SKM-1 (cell line): Measurements from ENCODE around the gene PLXNB3.
"Not testable (repeated sequence)": the region's sequence is repeated elsewhere in the genome, so short reads cannot be mapped to it uniquely, and the experiment has no call there.

ENCODE experiments used
- DNase-seq: peaks from one replicate; lab custom pipeline; 2025; ENCODE audit not compliant: unreplicated experiment; lab: John Stamatoyannopoulos, UW

The PLXNB3 gene

DNA sequence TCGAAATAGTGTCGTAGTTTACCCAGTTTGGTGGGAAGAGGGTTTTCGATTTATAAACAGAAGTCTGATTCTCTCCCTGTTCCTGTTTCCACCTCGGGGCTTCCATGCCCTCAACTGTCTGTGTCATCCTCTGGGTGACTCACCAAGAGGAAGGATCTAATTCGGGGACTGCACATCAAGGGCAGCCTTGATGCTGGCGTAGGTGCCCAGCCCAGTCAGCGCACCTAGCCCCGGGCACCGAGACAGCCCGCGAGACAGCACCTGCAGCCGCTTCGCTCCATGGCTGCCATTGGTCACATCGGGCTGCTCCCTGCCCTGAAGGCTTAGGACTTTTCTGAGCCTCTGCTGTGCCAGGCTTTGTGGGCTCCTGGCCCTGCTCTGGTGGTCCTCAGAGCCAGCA, 31.6 kb upstream of the PLXNB3 start:
- no peak for DNase-seq

DNA sequence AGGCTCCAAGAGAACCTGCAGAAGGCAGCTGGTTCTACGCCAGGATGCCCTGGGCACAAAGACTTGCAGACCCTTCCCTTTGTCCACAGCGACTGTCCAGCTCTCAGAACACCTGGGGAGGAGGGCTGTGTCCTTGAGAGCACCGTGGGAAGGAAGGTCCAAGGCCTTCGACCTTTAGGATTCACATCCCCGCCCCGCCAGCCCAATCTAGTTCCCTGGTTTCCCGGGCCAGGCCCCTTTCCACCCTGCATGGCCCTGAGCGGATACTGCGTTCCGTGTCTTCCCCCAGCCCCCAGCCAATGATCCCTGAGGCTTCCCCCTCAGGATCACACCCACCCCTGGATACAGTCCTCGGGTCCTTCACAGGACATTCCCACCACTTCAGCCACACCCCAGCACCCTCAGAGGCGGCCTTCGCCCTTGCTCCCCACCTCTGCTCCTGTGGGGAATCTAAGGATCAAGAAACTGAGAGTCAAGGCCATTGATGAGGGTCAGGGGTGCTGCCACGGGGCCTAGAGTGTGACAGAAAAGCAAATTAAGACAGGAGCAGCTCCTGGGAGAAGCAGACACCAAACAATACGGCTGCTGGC, 30.3 kb upstream of the PLXNB3 start:
- DNase-seq = no peak

DNA sequence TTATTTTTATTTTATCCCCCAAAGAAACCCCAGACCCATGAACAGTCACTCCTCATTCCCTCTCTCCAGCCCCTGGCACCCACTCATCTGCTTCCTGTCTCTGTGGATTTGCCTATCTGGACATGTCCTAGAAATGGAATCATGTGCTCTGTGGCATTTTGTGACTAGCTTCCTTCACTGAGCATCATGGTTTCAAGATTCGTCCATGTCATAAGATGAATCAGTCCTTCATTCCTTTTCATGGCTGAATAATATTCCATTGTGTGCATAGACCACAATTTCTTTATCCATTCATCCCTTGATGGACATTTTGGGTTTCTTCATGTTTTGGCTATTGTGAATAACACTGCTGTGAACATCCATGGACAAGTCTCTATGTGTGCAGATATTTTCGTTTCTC, 29.2 kb upstream of the PLXNB3 start:
- DNase-seq = no peak

DNA sequence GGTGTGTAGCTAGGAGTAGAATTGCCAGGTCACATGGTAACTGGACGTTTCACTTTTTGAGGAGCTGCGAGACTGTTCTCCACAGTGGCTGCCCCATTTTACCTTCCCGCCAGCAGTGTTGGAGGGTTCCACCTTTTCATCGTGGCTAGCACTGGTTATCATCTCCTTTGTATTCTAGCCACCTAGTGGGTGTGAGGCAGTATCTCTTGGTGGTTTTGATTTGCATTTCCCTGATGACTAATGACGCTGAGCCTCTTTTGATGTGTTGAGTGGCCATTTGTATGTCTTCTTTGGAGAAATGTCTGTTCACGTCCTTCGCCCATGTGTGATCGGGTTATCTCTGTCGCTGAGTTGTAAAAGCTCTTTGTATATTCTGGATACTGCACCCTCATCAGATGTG, 28.8 kb upstream of the PLXNB3 start:
- DNase-seq = no peak

DNA sequence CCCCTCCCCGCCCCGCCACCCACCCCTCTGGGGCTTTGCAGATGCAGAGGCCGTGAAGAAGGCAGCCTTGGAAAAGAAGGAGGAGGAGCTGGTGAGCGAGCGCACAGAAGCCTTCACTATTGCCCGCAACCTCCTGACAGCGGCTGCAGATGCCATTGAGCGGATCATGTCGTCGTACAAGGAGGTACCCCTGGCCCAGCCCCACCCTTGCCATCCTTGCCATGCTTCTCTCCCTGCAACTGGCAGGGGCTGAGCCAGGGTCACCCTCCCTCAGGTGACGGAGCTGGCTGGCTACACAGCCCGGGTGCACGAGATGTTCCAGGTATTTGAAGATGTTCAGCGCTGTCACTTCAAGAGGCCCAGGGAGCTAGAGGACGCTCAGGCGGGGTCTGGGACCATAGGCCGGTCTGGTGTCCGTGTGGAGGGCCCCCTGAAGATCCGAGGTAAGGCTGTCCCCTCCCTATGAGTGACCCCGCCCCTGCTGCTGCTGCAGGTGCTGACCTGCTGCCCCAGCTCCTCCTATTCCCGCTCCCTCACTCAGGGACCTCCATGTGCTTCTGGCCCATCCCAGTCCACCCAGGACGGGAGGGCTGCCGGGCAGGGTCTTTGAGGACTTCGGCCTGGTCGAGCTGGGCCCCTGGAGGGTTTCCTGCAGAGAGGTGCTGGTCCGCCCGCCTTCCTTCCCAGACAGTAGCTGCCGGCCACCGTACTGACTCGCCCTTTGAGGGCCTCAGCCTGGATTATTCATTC, 27.8 kb upstream of the PLXNB3 start:
- DNase-seq = no peak

DNA sequence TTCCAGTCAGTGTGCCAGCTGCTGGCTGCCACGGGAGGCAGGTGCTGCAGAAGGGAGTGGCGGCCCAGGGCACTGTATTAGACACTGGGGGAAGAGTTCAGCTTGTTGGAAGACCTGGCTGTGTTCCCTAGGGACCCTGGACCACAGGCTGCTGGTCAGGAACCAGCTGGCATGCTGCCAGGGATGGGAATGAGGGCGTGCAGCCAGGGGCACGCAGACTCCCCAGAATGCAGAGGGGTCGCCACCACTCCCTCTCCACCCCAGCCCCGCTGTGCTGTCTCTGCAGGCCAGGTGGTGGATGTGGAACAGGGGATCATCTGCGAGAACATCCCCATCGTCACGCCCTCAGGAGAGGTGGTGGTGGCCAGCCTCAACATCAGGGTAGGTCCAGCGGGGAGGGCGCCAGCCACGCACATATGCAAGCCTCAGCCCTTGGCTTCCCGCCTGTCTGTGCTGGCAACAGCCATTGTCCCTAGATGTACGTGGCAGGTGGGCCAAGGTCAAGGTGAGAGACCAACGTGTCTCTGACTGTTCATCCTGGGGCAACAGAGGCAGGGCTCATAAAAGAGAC, 27.1 kb upstream of the PLXNB3 start:
- DNase-seq = no peak

DNA sequence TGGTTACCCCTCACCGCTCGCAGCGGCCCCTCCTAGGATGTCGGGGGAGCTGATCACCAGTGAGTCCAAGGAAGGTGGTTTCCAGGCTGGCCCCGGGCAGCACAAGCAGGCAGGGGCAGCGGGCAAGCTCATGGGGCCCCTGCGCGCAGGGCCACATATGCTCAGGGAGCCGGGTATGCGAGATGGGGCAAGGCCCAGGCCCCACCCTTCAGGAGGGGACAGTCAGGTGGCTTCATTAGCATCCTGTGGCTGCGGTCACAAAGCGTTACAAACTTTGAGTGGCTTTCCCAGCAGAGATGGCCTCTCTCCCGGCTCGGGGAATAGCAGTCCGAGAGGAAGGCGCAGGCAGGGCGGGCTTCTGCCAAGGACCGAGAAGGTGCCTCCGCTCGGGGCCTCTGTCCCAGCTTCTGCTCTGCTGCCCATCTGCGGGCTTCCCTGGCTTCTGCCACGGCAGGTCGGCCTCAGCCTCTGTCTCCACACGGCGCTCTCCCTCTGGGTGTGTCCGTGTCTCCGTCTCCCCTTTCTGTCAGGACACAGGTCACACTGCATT, 25.9 kb upstream of the PLXNB3 start:
- DNase-seq = no peak

DNA sequence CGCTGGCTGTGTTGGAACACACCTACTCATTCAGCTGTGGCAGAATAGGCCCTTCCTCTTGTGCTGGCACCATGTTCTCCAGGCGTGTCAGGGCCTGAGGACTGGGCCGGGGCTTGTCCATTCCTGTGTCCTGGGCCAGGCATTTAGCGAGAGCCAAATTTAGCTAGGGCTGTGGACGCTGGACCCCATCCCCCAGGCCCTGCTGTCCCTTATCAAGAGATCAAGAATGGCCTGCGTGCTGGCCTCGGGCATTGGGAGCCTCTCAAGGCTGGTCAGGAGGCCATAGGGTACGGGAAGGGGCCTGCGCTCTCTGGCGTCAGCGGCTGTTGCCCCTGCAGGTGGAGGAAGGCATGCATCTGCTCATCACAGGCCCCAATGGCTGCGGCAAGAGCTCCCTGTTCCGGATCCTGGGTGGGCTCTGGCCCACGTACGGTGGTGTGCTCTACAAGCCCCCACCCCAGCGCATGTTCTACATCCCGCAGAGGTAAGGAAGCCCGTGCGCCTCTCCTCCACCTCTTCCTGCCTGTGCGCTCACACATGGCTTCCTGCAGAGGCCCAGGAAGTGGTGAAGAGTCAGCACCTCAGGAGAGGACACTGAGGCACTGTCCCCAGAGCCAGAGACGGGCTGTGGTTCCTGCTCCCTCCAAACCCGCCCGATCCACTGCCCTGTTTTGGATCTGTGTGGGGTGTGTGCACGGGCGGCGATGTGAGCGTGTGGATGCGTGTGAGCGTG, 24.1 kb upstream of the PLXNB3 start:
- no peak for DNase-seq

DNA sequence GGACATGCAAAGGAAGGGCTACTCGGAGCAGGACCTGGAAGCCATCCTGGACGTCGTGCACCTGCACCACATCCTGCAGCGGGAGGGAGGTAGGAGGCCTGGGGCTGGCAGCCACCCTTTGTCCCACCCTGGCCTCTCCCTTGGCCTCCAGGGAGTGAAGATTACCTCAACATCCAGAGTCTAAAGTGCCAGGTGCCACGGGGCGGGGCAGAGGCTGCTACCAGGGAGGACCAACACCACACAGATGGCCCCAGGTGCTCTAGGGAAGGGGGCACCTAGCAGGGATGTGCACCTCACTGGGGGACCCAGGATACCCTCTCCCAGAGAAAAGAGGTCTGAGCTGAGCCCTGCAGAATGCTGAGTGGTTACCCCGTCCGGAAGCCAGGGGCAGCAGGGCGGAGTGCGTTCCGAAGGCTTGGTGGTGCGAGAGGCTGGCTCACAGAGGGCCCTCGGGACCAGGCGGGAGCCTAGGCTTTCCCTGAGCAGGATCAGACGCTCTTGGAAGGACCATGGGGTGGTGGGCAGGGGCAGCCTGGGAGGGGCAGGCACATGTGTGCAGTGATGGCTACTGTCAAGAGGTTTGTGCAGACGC, 23.3 kb upstream of the PLXNB3 start:
- DNase-seq = no peak

DNA sequence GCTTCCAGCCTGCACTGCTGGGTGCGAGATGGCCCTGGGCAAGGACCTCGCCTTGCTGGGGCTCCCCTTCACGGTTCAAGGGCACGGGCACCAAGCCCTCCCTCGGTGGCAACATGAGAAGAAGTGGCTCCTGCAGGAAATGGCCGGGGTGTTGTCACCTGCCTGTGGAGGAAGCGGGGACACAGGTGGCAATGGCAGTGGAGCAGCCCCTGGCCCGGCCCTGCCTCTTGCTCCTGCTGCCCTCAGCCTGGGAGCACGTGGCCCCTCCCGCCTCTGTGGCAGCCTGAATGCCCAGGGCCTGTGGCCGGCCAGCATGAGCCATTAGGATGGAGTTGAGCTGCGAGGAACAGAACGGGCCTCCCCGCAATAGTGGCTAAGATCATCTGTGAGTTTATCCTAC, 22.6 kb upstream of the PLXNB3 start:
- no peak for DNase-seq

DNA sequence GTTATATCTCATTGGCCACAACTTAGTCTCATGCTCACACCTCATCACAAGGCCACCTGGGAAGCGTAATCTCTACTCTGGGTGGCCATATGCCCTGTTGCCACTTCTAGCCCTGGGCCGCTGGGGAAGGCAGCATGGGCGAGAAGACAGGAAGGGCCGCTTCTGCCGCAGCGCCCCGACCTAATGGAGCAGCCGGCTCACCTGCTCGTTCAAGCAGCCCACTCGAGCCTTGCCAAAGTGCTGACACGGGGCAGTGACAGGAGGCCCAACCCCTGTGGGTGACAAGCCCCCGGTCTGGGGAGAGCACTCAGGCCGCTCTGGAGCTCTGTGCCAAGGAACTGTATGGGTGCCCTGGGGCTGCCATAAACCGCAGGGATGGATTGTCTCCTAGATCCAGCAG, 21.9 kb upstream of the PLXNB3 start:
- DNase-seq = not testable (repeated sequence)

DNA sequence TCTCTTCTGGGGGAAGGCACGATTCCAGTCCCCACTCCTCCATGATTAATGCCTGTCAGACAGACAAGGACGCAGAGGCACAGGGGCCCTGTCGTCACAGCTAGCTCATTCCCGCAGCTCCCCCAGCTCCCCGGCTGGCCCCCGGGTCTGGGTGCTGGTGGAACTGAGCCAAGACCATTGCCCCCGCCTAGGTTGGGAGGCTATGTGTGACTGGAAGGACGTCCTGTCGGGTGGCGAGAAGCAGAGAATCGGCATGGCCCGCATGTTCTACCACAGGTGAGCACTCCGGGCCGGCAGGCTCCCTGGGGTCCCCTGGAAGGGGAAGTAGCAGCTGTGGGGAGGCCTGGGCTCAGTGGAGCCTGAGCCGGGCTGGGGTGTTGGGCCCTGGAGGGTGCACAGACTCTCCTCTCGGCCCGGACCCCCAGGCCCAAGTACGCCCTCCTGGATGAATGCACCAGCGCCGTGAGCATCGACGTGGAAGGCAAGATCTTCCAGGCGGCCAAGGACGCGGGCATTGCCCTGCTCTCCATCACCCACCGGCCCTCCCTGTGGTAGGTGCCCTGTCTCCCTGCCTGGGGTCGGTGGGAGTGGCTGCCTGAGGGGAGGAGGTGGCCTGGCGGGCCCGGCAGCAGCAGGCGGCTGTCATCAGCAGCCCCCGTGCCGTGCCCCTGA, 21.1 kb upstream of the PLXNB3 start:
- DNase-seq = not testable (repeated sequence)

DNA sequence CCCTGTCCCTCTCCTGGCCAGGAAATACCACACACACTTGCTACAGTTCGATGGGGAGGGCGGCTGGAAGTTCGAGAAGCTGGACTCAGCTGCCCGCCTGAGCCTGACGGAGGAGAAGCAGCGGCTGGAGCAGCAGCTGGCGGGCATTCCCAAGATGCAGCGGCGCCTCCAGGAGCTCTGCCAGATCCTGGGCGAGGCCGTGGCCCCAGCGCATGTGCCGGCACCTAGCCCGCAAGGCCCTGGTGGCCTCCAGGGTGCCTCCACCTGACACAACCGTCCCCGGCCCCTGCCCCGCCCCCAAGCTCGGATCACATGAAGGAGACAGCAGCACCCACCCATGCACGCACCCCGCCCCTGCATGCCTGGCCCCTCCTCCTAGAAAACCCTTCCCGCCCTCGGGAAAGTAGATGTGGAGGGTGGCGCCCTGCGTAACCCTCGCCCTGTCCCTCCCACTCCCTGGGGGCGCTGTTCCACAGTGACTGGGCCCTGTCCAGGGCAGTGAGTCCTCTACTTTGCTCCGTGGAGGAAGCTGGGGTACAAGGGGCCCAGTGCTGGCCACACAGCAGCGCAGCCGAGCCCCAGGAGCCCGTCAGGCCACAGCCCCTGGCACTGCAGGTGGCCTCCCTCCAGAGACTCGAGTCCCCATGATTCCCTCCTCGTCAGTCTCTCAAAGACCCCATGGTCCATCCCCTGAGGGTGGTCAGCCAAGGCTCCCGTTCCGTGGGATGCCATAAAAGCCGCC, 20.4 kb upstream of the PLXNB3 start:
- DNase-seq = not testable (repeated sequence)

DNA sequence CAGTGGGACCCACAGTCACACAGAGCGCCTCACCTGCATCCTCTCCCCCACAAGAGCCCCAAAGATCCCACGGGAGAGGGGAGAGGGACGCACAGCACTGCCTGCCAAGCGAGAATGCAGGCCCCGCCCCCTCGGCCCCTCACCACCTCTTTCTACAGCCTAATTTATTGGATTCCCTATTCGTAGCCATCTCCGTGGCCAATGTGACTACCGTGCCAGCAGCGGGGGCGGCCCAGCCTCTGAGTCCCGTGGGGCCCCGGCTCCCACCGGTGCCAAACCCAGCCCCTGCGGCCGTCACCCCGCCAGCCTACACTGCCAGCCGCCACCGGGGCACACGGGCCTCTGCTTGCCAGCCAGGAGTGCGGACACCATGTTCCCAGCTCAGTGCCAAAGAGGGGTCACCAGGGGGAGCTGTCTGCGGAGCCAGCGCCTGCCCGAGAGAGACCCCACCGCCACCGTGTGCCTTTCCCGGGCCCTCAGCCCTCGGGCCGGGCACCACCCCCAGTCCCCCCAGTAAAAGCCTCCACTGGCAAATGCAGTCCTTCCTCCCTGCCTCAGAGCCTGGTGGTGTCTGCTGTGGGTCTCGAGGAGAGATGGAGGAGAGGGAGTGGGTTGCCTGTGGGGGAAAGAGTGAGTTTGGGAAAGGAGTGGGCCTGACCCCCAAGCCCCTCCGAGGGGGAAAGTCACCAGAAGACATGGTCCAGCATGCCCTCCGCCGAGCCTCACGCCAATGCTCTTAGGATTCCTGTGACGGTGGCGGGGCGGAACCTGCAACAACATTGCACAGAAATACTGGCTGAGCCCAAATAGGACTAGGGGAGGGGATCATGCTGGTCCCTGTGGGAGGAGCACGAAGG, 19.6 kb upstream of the PLXNB3 start:
- no peak for DNase-seq

DNA sequence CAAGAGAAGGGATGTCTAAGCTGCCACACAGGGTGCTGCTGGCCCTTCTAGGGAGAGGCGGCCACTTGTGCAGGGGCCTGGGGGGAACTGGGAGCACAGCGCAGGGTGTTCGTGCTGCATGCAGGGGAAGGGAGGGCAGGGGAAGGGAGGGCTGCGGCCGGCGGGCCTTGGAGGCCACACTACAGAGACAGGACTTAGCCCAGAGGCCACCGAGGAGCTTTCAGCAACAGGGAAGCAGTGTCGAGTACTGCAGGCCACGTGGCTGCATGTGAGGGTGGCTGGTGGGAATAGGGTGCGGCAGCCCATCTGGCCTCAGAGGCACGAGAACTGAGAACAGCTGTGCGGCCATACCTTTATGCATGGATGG, 19.0 kb upstream of the PLXNB3 start:
- DNase-seq = not testable (repeated sequence)

DNA sequence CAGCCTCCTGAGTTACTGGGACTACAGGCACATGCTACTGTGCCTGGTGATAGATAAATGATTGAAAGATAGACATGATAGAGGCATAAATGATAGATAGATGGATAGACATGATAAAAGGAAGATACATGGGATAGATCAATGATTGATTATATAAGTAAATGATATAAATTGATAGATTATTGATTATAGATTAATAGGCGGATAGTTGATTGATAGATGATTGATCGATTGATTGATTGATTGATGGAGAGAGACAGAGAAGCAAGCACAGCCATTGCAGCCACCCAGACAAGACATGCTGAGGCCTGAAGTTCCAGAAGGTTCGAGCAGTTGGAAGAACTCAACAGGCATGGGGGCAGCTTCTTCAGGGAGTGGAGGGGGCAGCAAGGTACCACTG, 17.7 kb upstream of the PLXNB3 start:
- DNase-seq = no peak

DNA sequence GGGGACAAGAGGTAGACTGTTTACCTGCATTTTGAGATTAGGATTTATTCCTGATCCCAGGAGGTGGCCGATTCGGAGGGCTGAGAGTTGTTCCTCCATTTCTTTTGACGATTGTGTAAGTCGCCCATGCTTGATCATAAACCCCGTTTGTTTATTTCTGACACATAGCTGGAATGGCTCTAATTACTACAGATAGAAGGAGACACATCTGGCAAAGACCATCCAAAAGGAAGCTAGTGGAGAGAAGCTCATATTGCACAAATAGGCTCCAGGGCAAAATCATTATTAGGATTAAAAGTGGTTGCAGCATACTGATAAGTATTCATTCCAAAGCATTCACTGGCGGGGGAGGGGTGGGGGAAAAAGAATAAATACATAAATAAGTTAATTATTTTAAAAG, 17.1 kb upstream of the PLXNB3 start:
- DNase-seq = not testable (repeated sequence)

DNA sequence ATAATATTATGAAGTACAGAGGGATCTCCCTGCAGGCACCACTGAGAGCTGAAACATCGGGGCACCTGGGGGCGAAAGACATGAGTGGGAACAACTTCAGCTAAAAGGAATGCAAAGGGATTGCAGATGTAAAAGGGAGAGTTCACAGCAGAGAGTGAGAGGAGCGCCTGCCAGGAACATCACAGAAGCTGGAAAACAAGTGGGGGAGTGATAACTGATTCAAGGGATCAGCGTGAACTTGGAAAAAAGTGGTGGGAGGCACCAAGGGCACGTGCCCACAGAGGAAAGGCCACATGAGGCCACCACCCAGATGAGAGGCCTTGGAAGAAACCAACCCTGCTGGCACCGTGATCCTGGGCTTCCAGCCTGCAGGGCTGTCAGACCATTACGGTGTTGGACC, 15.0 kb upstream of the PLXNB3 start:
- DNase-seq = not testable (repeated sequence)

DNA sequence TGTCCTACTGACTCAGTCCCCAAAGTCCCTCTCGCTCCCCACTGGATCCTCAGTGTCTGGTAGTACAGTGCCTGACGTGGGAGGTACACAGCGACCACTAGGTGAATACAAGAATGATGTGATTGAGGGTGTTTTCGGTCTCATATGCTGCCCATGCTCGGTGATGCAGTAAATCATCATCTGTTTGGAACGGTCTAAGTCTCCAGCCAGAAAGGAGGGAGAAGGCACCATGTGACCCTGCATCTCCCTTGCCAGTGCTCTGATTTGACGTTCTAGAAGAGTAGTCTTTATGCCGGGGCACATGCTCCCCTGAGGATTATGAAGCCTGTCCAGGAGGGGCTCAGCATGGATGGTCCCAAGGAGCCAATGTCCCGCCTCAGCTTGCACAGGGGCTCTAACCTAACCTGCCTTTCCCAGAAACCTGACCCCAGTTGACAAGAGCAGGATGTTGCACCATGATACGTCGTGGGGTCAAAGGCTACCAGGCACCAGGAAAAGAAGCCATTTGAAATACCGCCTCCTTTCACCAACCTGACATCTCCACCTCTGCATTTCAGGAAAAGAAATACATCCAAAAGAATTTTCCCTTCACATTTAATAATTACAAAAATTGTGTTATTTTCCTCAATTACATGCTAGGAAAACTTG, 13.8 kb upstream of the PLXNB3 start:
- DNase-seq = no peak
